Endothelial cell of umbilical vein (primary cell): ENCODE measurements around the gene MCM3. TPM values are rescaled to one million over a fixed set of nuclear protein-coding genes. Genes with fewer than 3 reads are reported as not detected.

Experiments
- BruUV-seq: library from RNA; stranded (reverse); fragments of 400-500 nt; replicated peaks from 2 replicates; lab custom pipeline; 2021; lab: Mats Ljungman, UMichigan
- CTCF ChIA-PET: fragments of 300-600, 350-600 bp; sonication (Branson Sonifier 250); formaldehyde crosslinking; loops from one replicate; lab custom pipeline; 2021; ENCODE audit warnings: antibody characterized with exemption, inconsistent platforms; lab: Charles Lee
- POLR2A ChIA-PET: fragments of 300-600, 350-600 bp; sonication (Branson Sonifier 250); formaldehyde crosslinking; loops from one replicate; lab custom pipeline; 2021; ENCODE audit warnings: antibody characterized with exemption, inconsistent platforms; lab: Charles Lee
- DNase-seq: peaks from one replicate; pipeline ENCODE4 v3.0.0-alpha.2; 2011; ENCODE audit warnings: low read depth, low spot score
- FAIRE-seq: peaks from 2 replicates; lab custom pipeline; 2011; peaks lifted over from hg19 to GRCh38; lab: Jason Lieb, UNC
- H2AFZ ChIP-seq: 2 replicates; pipeline ENCODE4 v1.6.0; 2012; ENCODE audit warnings: low read depth, low read length, control low read depth, inconsistent platforms
- H3K27ac ChIP-seq: 2 replicates; pipeline ENCODE4 v1.5.1; 2011; ENCODE audit warnings: low read depth, mild to moderate bottlenecking, control low read depth, low read length, moderate library complexity; ENCODE audit not compliant: insufficient read depth
- H3K27me3 ChIP-seq, 2 experiments: 2 replicates each; pipeline versions ENCODE4 v1.6.0 to v1.6.1; 2011; ENCODE audit warnings: low read length in 2 of 2, mixed read lengths in 1 of 2; ENCODE audit not compliant: control insufficient read depth in 2 of 2, insufficient read depth in 2 of 2
- H3K36me3 ChIP-seq, 2 experiments: 2 replicates in 1 of 2; 3 replicates in 1 of 2; pipeline ENCODE4 v1.5.1; 2011; ENCODE audit warnings: low read length in 2 of 2, mild to moderate bottlenecking in 1 of 2, moderate library complexity in 1 of 2; ENCODE audit not compliant: control insufficient read depth in 2 of 2, insufficient read depth in 2 of 2; ENCODE audit errors: extremely low read depth in 1 of 2
- H3K4me1 ChIP-seq: 3 replicates; pipeline ENCODE4 v1.5.1; 2011; ENCODE audit warnings: mild to moderate bottlenecking, low read length; ENCODE audit not compliant: control insufficient read depth, insufficient read depth; ENCODE audit errors: extremely low read depth
- H3K4me2 ChIP-seq: 2 replicates; pipeline ENCODE4 v1.6.1; 2011; ENCODE audit warnings: low read length, control low read depth, mixed read lengths; ENCODE audit not compliant: insufficient read depth
- H3K4me3 ChIP-seq, 3 experiments: fragments of 200-600 bp in 1 of 3; sonication (generic), shearing (Covaris generic) in 1 of 3; replicated peaks in 1 of 3; 2 replicates each; pipeline ENCODE4 v1.5.1; 2011 to 2016; ENCODE audit warnings: control low read depth in 3 of 3, low read length in 3 of 3, mild to moderate bottlenecking in 2 of 3, inconsistent platforms in 1 of 3, low read depth in 1 of 3, moderate library complexity in 1 of 3; ENCODE audit not compliant: insufficient read depth in 1 of 3
- H3K79me2 ChIP-seq: 2 replicates; pipeline ENCODE4 v1.6.0; 2012; ENCODE audit warnings: low read length, inconsistent platforms; ENCODE audit not compliant: control insufficient read depth, insufficient read depth
- H3K9ac ChIP-seq: replicated peaks from 2 replicates; pipeline ENCODE3; 2011; ENCODE audit warnings: low read length, control low read depth; ENCODE audit not compliant: insufficient read depth; ENCODE audit errors: extremely low read depth
- H3K9me1 ChIP-seq: replicated peaks from 3 replicates; pipeline ENCODE4 v1.6.0; 2011; ENCODE audit warnings: mild to moderate bottlenecking, low read length; ENCODE audit not compliant: control insufficient read depth, insufficient read depth; ENCODE audit errors: extremely low read depth
- H3K9me3 ChIP-seq: replicated peaks from 2 replicates; pipeline ENCODE4 v1.5.1; 2012; ENCODE audit warnings: low read length, inconsistent platforms; ENCODE audit not compliant: control insufficient read depth, insufficient read depth
- H4K20me1 ChIP-seq: replicated peaks from 2 replicates; pipeline ENCODE3; 2011; ENCODE audit warnings: mild to moderate bottlenecking, low read length; ENCODE audit not compliant: control insufficient read depth, insufficient read depth; ENCODE audit errors: extremely low read depth
- CTCF ChIP-seq, 2 donors: IDR thresholded peaks; 1 replicate in 1 of 2; 2 replicates in 1 of 2; pipeline ENCODE4 v1.5.1; 2011; ENCODE audit warnings: low read length in 2 of 2, mild to moderate bottlenecking in 2 of 2, moderate library complexity in 2 of 2, control low read depth in 1 of 2, inconsistent platforms in 1 of 2, low read depth in 1 of 2; ENCODE audit not compliant: insufficient read depth in 1 of 2; ENCODE audit errors: extremely low read depth in 1 of 2
- EZH2 ChIP-seq: IDR thresholded peaks from 2 replicates; pipeline ENCODE4 v1.6.1; 2012; ENCODE audit warnings: borderline replicate concordance, low read depth, mild to moderate bottlenecking, moderate library complexity, low read length, inconsistent platforms; ENCODE audit not compliant: severe bottlenecking
- FOS ChIP-seq: IDR thresholded peaks from 2 replicates; pipeline ENCODE4 v1.6.1; 2011; ENCODE audit warnings: mild to moderate bottlenecking, low read length, moderate library complexity, borderline replicate concordance; ENCODE audit not compliant: insufficient read depth
- GATA2 ChIP-seq: IDR thresholded peaks from 2 replicates; pipeline ENCODE4 v1.7.0; 2011; ENCODE audit warnings: low read depth, mild to moderate bottlenecking, moderate library complexity, mixed read lengths, low read length; ENCODE audit not compliant: insufficient read length, insufficient read depth
- JUN ChIP-seq: IDR thresholded peaks from 2 replicates; pipeline ENCODE4 v1.6.1; 2011; ENCODE audit warnings: borderline replicate concordance, low read depth; ENCODE audit not compliant: insufficient read length, insufficient read depth
- MAX ChIP-seq: IDR thresholded peaks from 2 replicates; pipeline ENCODE4 v1.6.1; 2011; ENCODE audit not compliant: insufficient read depth, insufficient read length
- MYC ChIP-seq: IDR thresholded peaks from one replicate; pipeline ENCODE4 v1.6.1; 2011; ENCODE audit warnings: mild to moderate bottlenecking, low read depth, low read length
- POLR2A ChIP-seq: IDR thresholded peaks from 2 replicates; pipeline ENCODE4 v1.6.1; 2012; ENCODE audit warnings: low read depth, mild to moderate bottlenecking, control low read depth, low read length
- POLR2AphosphoS5 ChIP-seq: IDR thresholded peaks from 2 replicates; pipeline ENCODE4 v1.6.1; 2012; ENCODE audit warnings: low read depth, mild to moderate bottlenecking, control low read depth, low read length, moderate library complexity; ENCODE audit not compliant: insufficient read depth
- dilution Hi-C: fragments of 300-500 bp; cut with MboI; formaldehyde crosslinking; loops from one replicate; pipeline ENCODE4 v1.15.0; 2019; ENCODE audit warnings: low sequenced_read_pairs; ENCODE audit not compliant: extremely low pct_ligation_motif_present
- intact Hi-C: fragments of 100-400 bp; cut with micrococcal nuclease; formaldehyde crosslinking; loops from one replicate; pipeline ENCODE4 v1.10.0; 2022
- polyA plus RNA-seq, 4 experiments: library from polyadenylated mRNA; depleted of rRNA in 3 of 4; stranded (reverse) in 3 of 4; unstranded in 1 of 4; fragments of >200 nt; gene quantifications; 2 replicates each; pipeline versions ENCODE4 v1.2.1 to v1.2.3, GENCODE V29; 2011 to 2012; ENCODE audit warnings: missing spikeins in 1 of 4
- total RNA-seq: library from RNA; stranded (reverse); gene quantifications from 2 replicates; pipeline ENCODE4 v1.2.3, GENCODE V29; 2021

The MCM3 gene
- total and polyA plus RNA-seq, 2 donors (not counting 3 experiments of a cell fraction or from before 2014, with no cell fraction given), result 57.2 to 81.6 TPM

- Histone ChIP-seq H2AFZ (no peak overlapping the region), H4K20me1 (no peaks in the 10 kb centered on the region), H3K4me1 (no peaks in the 10 kb centered on the region), H3K36me3 (no peaks in the 10 kb centered on the region), H3K4me3 (no peak overlapping the region), H3K9me3 (no peaks in the 10 kb centered on the region), H3K4me2 (no peak overlapping the region), H3K9me1 (no peaks in the 10 kb centered on the region), H3K27me3 (no peaks in the 10 kb centered on the region), H3K79me2 (no peaks in the 10 kb centered on the region), H3K27ac (no peak overlapping the region), H3K9ac (no peak overlapping the region)
- ChIA-PET CTCF (no interaction called here), POLR2A (no interaction called here)
- BruUV-seq, result no TSS peak
- DNase-seq (no peak), FAIRE-seq (no peak)
- intact Hi-C loops, result no loop called here
- no peak for TF ChIP-seq JUN
- TF ChIP-seq EZH2, result no peak
- no peak for TF ChIP-seq POLR2AphosphoS5
- TF ChIP-seq CTCF (IDR thresholded peaks at IDR 0.05; ENCODE audit: extremely low read depth in 1 of 2, insufficient read depth in 1 of 2, low read depth in 1 of 2, low read length in 2 of 2), result no peak
- no peak for TF ChIP-seq GATA2
- TF ChIP-seq FOS, result no peak
- no peak for TF ChIP-seq MYC
- no peak for TF ChIP-seq POLR2A
- TF ChIP-seq MAX, result no peak
- dilution Hi-C loops, result no loop called here
Observed at GRCh38 chr6:52314752-52315151, 30.2 kb upstream of the MCM3 start.
